HFF-Myc (cell line): Measurements from ENCODE around the gene KRTAP2-4.

Experiments used
- DNase-seq: peaks from one replicate; pipeline ENCODE4 v3.0.0-alpha.2; 2011; ENCODE audit warnings: low read depth; ENCODE audit errors: extremely low read depth
- H3K4me3 ChIP-seq: replicated peaks from 2 replicates; pipeline ENCODE4 v1.5.1; 2011; ENCODE audit warnings: low read depth, mild to moderate bottlenecking, control low read depth, low read length
- TF ChIP-seq, protein P1 (sequence below): IDR thresholded peaks from 2 replicates; pipeline ENCODE4 v1.5.1; 2012; ENCODE audit warnings: mild to moderate bottlenecking, low read depth, low read length, control low read depth; ENCODE audit errors: missing control alignments

The KRTAP2-4 gene

DNA sequence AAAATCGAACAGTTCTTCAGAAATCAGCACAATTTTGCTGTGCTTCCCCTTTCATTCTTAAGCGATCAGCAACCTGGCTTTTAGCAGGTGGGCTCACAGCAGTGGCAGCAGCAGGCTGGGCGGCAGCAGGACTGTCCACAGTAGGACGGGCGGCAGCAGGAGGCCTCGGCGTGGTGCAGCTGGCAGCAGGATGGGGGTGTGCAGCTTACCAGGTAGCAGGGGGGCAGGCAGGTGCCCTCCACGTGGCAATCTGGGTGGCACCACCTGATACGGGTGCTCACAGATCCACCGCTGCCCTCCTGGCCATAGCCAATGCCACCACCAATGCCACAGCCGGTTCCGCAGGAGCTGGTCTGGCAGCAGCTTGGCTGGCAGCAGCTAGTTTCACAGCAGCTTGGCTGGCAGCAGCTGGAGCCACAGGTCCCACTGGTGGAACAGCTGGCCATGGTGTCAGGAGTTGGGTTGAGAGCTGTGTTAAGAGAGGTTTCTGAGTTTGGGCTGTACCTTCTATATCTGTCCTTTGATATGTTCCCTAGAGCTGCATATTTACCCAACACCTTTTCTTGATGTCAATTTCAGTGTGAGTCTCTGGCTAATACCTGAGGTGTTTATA, 35.9 kb downstream of the KRTAP2-4 start, which contains the start of gene KRTAP1-4:
KRTAP1-4 (minus strand) TSS at position 563 of the 613 bp plus-strand sequence; CDS start at position 446, 117 bp downstream.
- no peak for DNase-seq
- no peak within 1 kb of the TSS for H3K4me3 ChIP-seq
- TF ChIP-seq, protein P1, sequence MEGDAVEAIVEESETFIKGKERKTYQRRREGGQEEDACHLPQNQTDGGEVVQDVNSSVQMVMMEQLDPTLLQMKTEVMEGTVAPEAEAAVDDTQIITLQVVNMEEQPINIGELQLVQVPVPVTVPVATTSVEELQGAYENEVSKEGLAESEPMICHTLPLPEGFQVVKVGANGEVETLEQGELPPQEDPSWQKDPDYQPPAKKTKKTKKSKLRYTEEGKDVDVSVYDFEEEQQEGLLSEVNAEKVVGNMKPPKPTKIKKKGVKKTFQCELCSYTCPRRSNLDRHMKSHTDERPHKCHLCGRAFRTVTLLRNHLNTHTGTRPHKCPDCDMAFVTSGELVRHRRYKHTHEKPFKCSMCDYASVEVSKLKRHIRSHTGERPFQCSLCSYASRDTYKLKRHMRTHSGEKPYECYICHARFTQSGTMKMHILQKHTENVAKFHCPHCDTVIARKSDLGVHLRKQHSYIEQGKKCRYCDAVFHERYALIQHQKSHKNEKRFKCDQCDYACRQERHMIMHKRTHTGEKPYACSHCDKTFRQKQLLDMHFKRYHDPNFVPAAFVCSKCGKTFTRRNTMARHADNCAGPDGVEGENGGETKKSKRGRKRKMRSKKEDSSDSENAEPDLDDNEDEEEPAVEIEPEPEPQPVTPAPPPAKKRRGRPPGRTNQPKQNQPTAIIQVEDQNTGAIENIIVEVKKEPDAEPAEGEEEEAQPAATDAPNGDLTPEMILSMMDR, result no peak

DNA sequence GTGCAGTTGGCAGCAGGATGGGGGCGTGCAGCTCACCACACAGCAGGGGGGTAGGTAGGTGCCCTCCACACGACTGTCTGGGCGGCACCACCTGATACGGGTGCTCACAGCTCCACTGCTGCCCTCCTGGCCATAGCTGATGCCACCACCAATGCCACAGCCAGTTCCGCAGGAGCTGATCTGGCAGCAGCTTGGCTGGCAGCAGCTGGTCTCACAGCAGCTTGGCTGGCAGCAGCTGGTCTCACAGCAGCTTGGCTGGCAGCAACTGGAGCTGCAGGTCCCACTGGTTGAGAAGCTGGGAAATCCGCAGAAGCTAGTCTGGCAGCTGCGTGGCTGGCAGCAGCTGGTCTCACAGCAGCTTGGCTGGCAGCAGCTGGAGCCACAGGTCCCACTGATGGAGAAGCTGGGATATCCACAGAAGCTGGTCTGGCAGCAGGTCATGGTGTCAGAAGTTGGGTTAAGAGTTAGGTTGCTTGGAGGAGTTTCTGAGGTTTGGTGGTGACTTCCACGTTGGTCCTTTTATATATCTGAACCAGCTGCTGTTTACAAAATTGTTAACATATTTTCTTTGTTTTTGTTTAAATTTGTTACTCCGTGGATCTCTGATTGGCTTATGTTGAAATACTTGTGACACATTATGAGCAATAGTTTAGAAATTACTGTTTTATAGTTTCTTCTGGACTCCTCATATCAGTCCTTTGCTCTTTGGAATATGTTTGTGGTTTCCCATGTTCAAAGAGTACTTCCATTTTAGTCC, 38.8 kb downstream of the KRTAP2-4 start, which contains the start of gene KRTAP1-5:
KRTAP1-5 (minus strand) TSS at position 494 of the 757 bp plus-strand sequence; CDS start at position 441, 53 bp downstream.
- no peak within 1 kb of the TSS for H3K4me3 ChIP-seq
- TF ChIP-seq, protein P1, result no peak
- DNase-seq, result peak; percentile 52

DNA sequence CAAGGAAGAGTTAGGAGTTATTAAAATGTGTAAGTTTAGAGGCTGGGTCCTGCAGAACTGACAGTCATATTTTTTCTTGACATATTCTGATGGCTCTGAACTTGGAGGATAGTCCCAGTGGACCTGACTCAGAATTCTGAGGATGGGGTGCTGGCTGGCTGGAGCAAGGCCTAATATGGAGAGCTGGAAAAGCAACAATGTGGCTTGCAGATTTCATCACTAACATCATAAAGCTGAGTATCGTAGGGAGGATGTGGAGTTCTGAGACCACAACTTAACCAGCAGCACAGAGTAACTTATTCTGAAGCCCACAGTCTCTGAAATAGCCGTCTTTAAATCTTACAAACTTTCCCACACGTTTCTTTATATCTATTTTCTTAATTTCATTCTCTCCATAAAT, 41.0 kb downstream of the KRTAP2-4 start:
- no peak overlapping the region for H3K4me3 ChIP-seq
- TF ChIP-seq, protein P1, result no peak
- no peak for DNase-seq

DNA sequence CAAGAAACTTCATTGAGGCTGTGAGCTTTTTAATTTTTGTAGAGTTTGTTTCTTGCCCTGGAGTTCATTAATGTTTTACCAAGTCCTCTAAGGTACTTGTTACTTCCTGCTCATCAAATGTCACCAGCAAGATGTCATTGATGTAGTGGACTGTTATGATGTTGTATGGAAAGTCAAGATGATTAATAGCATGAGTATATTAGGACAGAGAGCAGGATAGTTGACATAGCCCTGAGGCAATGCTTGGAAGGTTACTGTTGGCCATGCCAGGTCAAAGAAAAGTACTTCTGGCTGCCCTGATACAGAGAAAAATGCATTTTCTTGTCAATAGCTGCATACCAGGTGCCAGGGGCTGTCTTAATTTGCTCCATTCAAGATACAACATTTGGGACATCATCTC, 45.3 kb downstream of the KRTAP2-4 start:
- TF ChIP-seq, protein P1, result no peak
- H3K4me3 ChIP-seq, result no peak overlapping the region
- DNase-seq, result no peak

DNA sequence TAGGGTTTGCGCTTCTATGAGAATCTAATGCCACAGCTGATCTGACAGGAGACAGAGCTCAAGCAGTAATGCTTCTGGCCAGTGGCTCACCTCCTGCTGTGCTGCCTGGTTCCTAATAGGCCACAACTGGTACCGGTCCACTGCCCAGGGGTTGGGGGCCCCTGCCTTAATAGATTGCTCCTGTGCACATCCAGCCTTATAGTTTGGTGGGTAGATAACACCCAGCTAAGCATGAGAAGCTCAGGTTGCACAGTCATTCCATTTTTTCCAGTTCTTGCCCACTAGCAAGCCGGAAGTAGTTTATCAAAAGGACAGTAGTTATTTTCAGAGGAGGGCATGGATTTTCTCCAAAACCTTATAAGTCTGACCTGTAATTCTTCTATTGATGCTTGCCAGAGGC, 46.3 kb downstream of the KRTAP2-4 start:
- TF ChIP-seq, protein P1, result no peak
- DNase-seq, result no peak
- no peak overlapping the region for H3K4me3 ChIP-seq

DNA sequence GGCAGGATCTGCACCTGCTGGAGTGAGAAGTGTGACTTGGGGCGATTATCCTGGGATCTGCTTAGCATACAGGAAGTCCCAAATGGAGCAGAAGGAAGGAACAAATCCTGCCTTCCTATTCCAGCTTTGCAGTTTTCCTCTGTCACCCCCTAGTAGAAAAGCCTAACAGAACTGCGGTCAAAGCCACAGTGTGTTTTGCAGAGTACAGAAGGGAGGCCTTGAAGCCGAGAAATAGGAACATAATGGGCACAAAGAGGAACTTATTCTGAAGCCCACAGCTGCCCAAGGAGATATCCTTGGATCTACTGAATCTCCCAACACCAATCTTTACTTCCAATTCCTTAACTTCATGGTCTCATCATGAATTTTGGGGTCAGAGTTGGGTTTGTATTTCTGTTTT, 47.1 kb downstream of the KRTAP2-4 start:
- TF ChIP-seq, protein P1, result no peak
- no peak overlapping the region for H3K4me3 ChIP-seq
- no peak for DNase-seq
